H1 (cell line): ENCODE results near the gene B3GAT2. TPM values are rescaled to one million over a fixed set of nuclear protein-coding genes. Genes with fewer than 3 reads are reported as not detected.
A peak's percentile ranks its signal among the peaks of the same experiment; 100 is the strongest.

ENCODE experiments used
- CTCF ChIA-PET: fragments of 300-600 bp; sonication (Branson Sonifier 250); formaldehyde crosslinking; loops from one replicate; lab custom pipeline; 2021; ENCODE audit not compliant: partially characterized antibody; lab: Charles Lee
- POLR2A ChIA-PET: fragments of 300-600 bp; sonication (Branson Sonifier 250); formaldehyde crosslinking; loops from one replicate; lab custom pipeline; 2021; ENCODE audit warnings: inconsistent platforms; ENCODE audit not compliant: partially characterized antibody; lab: Charles Lee
- DNase-seq, 2 experiments: peaks; one replicate each; pipeline versions ENCODE4 v3.0.0 to v3.0.0-alpha.2; 2010 to 2022; ENCODE audit warnings: low spot score in 2 of 2, low read depth in 1 of 2, mixed read lengths in 1 of 2
- FAIRE-seq: peaks from 2 replicates; lab custom pipeline; 2011; peaks lifted over from hg19 to GRCh38; lab: Jason Lieb, UNC
- H2AFZ ChIP-seq: 2 replicates; pipeline ENCODE4 v1.8.1; 2012; ENCODE audit warnings: low read length, inconsistent platforms
- H2AK5ac ChIP-seq: 2 replicates; pipeline ENCODE4 v1.6.1; 2013; ENCODE audit warnings: low read depth, low read length
- H2BK120ac ChIP-seq: replicated peaks from 2 replicates; pipeline ENCODE3; 2013; ENCODE audit warnings: low read depth, low read length, inconsistent platforms
- H2BK12ac ChIP-seq: 2 replicates; pipeline ENCODE4 v1.6.1; 2013; ENCODE audit warnings: low read depth, low read length
- H2BK15ac ChIP-seq: 2 replicates; pipeline ENCODE4 v1.6.1; 2013; ENCODE audit warnings: low read length
- H2BK20ac ChIP-seq: 2 replicates; pipeline ENCODE4 v1.6.1; 2013; ENCODE audit warnings: low read length
- H2BK5ac ChIP-seq: 2 replicates; pipeline ENCODE4 v1.6.1; 2013; ENCODE audit warnings: low read depth, low read length
- H3K14ac ChIP-seq: 2 replicates; pipeline ENCODE4 v1.6.1; 2013; ENCODE audit warnings: inconsistent platforms; ENCODE audit not compliant: insufficient read length
- H3K18ac ChIP-seq: 2 replicates; pipeline ENCODE4 v1.6.1; 2013; ENCODE audit warnings: low read length; ENCODE audit errors: extremely low read depth
- H3K23ac ChIP-seq: 2 replicates; pipeline ENCODE4 v1.6.1; 2013; ENCODE audit warnings: inconsistent platforms; ENCODE audit not compliant: insufficient read length
- H3K23me2 ChIP-seq: 2 replicates; pipeline ENCODE4 v1.6.1; 2013; ENCODE audit warnings: low read depth, low read length
- H3K27ac ChIP-seq: 2 replicates; pipeline ENCODE4 v1.6.1; 2011; ENCODE audit warnings: low read depth, low read length, inconsistent platforms
- H3K27me3 ChIP-seq, 4 experiments: replicated peaks in 1 of 4; 1 replicate in 1 of 4; 2 replicates in 3 of 4; pipeline versions ENCODE4 v1.6.1 to v1.8.1; 2011 to 2013; ENCODE audit warnings: low read length in 3 of 4, mild to moderate bottlenecking in 3 of 4, inconsistent platforms in 2 of 4, mixed read lengths in 2 of 4, moderate library complexity in 1 of 4; ENCODE audit not compliant: control insufficient read depth in 3 of 4, insufficient read depth in 3 of 4; ENCODE audit errors: extremely low read depth in 1 of 4
- H3K36me3 ChIP-seq, 4 experiments: 2 replicates each; pipeline versions ENCODE4 v1.6.1 to v1.8.1; 2011 to 2013; ENCODE audit warnings: mild to moderate bottlenecking in 4 of 4, low read length in 3 of 4, moderate library complexity in 2 of 4, control low read depth in 1 of 4, inconsistent platforms in 1 of 4; ENCODE audit not compliant: insufficient read depth in 4 of 4, control insufficient read depth in 2 of 4
- H3K4ac ChIP-seq: replicated peaks from 2 replicates; pipeline ENCODE3; 2013; ENCODE audit warnings: low read length, low read depth, mixed read lengths, inconsistent platforms; ENCODE audit not compliant: insufficient read length
- H3K4me1 ChIP-seq, 4 experiments: replicated peaks in 1 of 4; 1 replicate in 1 of 4; 2 replicates in 3 of 4; pipeline versions ENCODE4 v1.6.1 to v1.8.1; 2011 to 2013; ENCODE audit warnings: low read length in 3 of 4, inconsistent platforms in 2 of 4, mixed read lengths in 1 of 4; ENCODE audit not compliant: insufficient read depth in 4 of 4, control insufficient read depth in 3 of 4
- H3K4me2 ChIP-seq, 2 experiments: 2 replicates each; pipeline versions ENCODE4 v1.6.1 to v1.8.1; 2011 to 2013; ENCODE audit warnings: low read depth in 2 of 2, low read length in 2 of 2, control low read depth in 1 of 2, inconsistent platforms in 1 of 2, mild to moderate bottlenecking in 1 of 2; ENCODE audit not compliant: insufficient read depth in 1 of 2
- H3K4me3 ChIP-seq, 4 experiments: fragments of 200-600, 300-600 bp in 1 of 4; sonication (generic), shearing (Covaris generic), sonication (Bioruptor Twin) in 1 of 4; 2 replicates each; pipeline versions ENCODE4 v1.5.1 to v1.8.1; 2011 to 2016; ENCODE audit warnings: low read length in 4 of 4, low read depth in 3 of 4, control low read depth in 2 of 4, inconsistent platforms in 2 of 4, mild to moderate bottlenecking in 2 of 4, mixed read lengths in 1 of 4, moderate library complexity in 1 of 4; ENCODE audit not compliant: insufficient read depth in 2 of 4; ENCODE audit errors: extremely low read depth in 1 of 4
- H3K56ac ChIP-seq: replicated peaks from 2 replicates; pipeline ENCODE3; 2013; ENCODE audit warnings: low read depth, mild to moderate bottlenecking, mixed read lengths, low read length, inconsistent platforms; ENCODE audit not compliant: insufficient read length
- H3K79me1 ChIP-seq: 2 replicates; pipeline ENCODE4 v1.6.1; 2013; ENCODE audit warnings: low read depth, low read length, control low read depth
- H3K79me2 ChIP-seq, 2 experiments: 2 replicates each; pipeline versions ENCODE4 v1.6.1 to v1.8.1; 2012 to 2013; ENCODE audit warnings: low read length in 2 of 2, mild to moderate bottlenecking in 2 of 2, inconsistent platforms in 1 of 2; ENCODE audit not compliant: insufficient read depth in 2 of 2, control insufficient read depth in 1 of 2
- H3K9ac ChIP-seq, 4 experiments: replicated peaks in 1 of 4; 1 replicate in 1 of 4; 2 replicates in 3 of 4; pipeline versions ENCODE4 v1.6.1 to v1.8.1; 2011 to 2013; ENCODE audit warnings: low read depth in 3 of 4, low read length in 3 of 4, control low read depth in 2 of 4, mild to moderate bottlenecking in 2 of 4, moderate library complexity in 2 of 4, inconsistent platforms in 1 of 4; ENCODE audit errors: extremely low read depth in 1 of 4
- H3K9me3 ChIP-seq, 2 experiments: 2 replicates each; pipeline versions ENCODE4 v1.6.1 to v1.8.1; 2012 to 2013; ENCODE audit warnings: mild to moderate bottlenecking in 2 of 2, moderate library complexity in 2 of 2, control low read depth in 1 of 2, inconsistent platforms in 1 of 2, low read depth in 1 of 2, low read length in 1 of 2, mixed read lengths in 1 of 2; ENCODE audit not compliant: insufficient read depth in 2 of 2
- H4K20me1 ChIP-seq, 2 experiments: replicated peaks in 1 of 2; 2 replicates each; pipeline versions ENCODE3 to v1.8.1; 2011 to 2013; ENCODE audit warnings: inconsistent platforms in 2 of 2, low read length in 2 of 2, mild to moderate bottlenecking in 1 of 2; ENCODE audit not compliant: insufficient read depth in 2 of 2, control insufficient read depth in 1 of 2
- H4K5ac ChIP-seq: 2 replicates; pipeline ENCODE4 v1.6.1; 2013; ENCODE audit warnings: low read length, low read depth, mixed read lengths, inconsistent platforms; ENCODE audit not compliant: insufficient read length
- H4K8ac ChIP-seq: 2 replicates; pipeline ENCODE4 v1.8.0; 2013; ENCODE audit warnings: mild to moderate bottlenecking, moderate library complexity, low read length, inconsistent platforms; ENCODE audit not compliant: insufficient read depth; ENCODE audit errors: extremely low read depth
- H4K91ac ChIP-seq: replicated peaks from 2 replicates; pipeline ENCODE3; 2013; ENCODE audit warnings: low read length, mixed read lengths, inconsistent platforms; ENCODE audit not compliant: insufficient read length
- CBX8 ChIP-seq: fragments of 300-800, 300-1000 bp; sonication (generic); IDR thresholded peaks from 2 replicates; pipeline ENCODE4 v1.7.1; 2016; ENCODE audit warnings: low read depth, low read length, borderline replicate concordance
- CTBP2 ChIP-seq: IDR thresholded peaks from 2 replicates; pipeline ENCODE4 v1.7.0; 2011; ENCODE audit warnings: borderline replicate concordance, mild to moderate bottlenecking, moderate library complexity, mixed read lengths, low read length; ENCODE audit not compliant: insufficient read depth, insufficient read length
- EP300 ChIP-seq, 2 experiments: IDR thresholded peaks; 1 replicate in 1 of 2; 2 replicates in 1 of 2; pipeline ENCODE4 v1.6.1; 2011 to 2012; ENCODE audit warnings: low read depth in 2 of 2, low read length in 2 of 2, mild to moderate bottlenecking in 2 of 2, borderline replicate concordance in 1 of 2, inconsistent platforms in 1 of 2, moderate library complexity in 1 of 2
- KDM1A ChIP-seq: fragments of 200-600, 300-600 bp; sonication (generic); IDR thresholded peaks from 2 replicates; pipeline ENCODE4 v1.7.1; 2016; ENCODE audit warnings: mild to moderate bottlenecking, low read length, borderline replicate concordance
- POU5F1 ChIP-seq: IDR thresholded peaks from 2 replicates; pipeline ENCODE4 v1.6.1; 2011; ENCODE audit warnings: low read depth, mild to moderate bottlenecking, low read length, moderate library complexity
- RFX5 ChIP-seq: IDR thresholded peaks from 2 replicates; pipeline ENCODE4 v1.6.1; 2011; ENCODE audit warnings: low read depth, low read length, improper control_type of control experiment, borderline replicate concordance
- RXRA ChIP-seq: IDR thresholded peaks from 2 replicates; pipeline ENCODE4 v1.6.1; 2011; ENCODE audit warnings: low read depth, mild to moderate bottlenecking, low read length, moderate library complexity; ENCODE audit not compliant: insufficient read depth
- SRF ChIP-seq: IDR thresholded peaks from 2 replicates; pipeline ENCODE4 v1.6.1; 2011; ENCODE audit warnings: mild to moderate bottlenecking, low read depth, low read length, moderate library complexity
- SUZ12 ChIP-seq: fragments of 200-600 bp; sonication (generic); IDR thresholded peaks from 2 replicates; pipeline ENCODE4 v1.6.1; 2012; ENCODE audit warnings: mild to moderate bottlenecking, inconsistent platforms, low read length, moderate library complexity, mixed read lengths
- TBP ChIP-seq: IDR thresholded peaks from 2 replicates; pipeline ENCODE4 v1.6.1; 2011; ENCODE audit warnings: low read depth, low read length, improper control_type of control experiment
- USF2 ChIP-seq: IDR thresholded peaks from 2 replicates; pipeline ENCODE4 v1.6.1; 2011; ENCODE audit warnings: low read length, improper control_type of control experiment
- WGBS, 2 experiments: shearing (Covaris generic) in 1 of 2; methylation state at CpG; one replicate each; pipeline versions ENCODE4 v1.1.6 to v1.1.7; 2013 to 2015; ENCODE audit warnings: low lambda C conversion rate in 2 of 2, mixed read lengths in 2 of 2, inconsistent platforms in 1 of 2, low coverage in 1 of 2, missing lambda C conversion rate in 1 of 2; ENCODE audit not compliant: insufficient replicate concordance in 2 of 2, insufficient coverage in 1 of 2, insufficient read length in 1 of 2; ENCODE audit errors: extremely low coverage in 1 of 2, missing lambda C conversion rate in 1 of 2; 5-methylcytosine and 5-hydroxymethylcytosine counted together
- polyA plus RNA-seq, 7 experiments: library from polyadenylated mRNA; depleted of rRNA in 3 of 7; stranded (reverse) in 5 of 7; unstranded in 2 of 7; fragments of >200 nt in 5 of 7; fragments of 200-250 nt in 2 of 7; gene quantifications; 1 replicate in 5 of 7; 2 replicates in 1 of 7; 4 replicates in 1 of 7; pipeline versions ENCODE4 v1.2.1 to v1.2.3, GENCODE V29; 2011 to 2013; ENCODE audit warnings: missing spikeins in 2 of 7, mixed read lengths in 2 of 7
- total RNA-seq: library from RNA; stranded (reverse); fragmentation: NEBNext Ultra II Directional; extraction: Animal tissue kit (Norgen Biotek cat#: 25700); gene quantifications from 2 replicates; pipeline ENCODE4 v1.2.1, GENCODE V29; 2021

The B3GAT2 gene
- total and polyA plus RNA-seq, 2 of the 8 experiments (the other 6 are each of a cell fraction or from before 2014, with no cell fraction given): 0.83 to 1.9 TPM

GRCh38 chr6:70954750-70955149 is 2.1 kb downstream of the B3GAT2 start:
- no peak overlapping the region for H3K27ac ChIP-seq
- no peak overlapping the region for H2BK12ac ChIP-seq
- DNase-seq (peak in 1 of 2 experiments; percentile 43), FAIRE-seq (no peak)
- H3K79me1 ChIP-seq: no peaks in the 10 kb centered on the region
- H4K20me1 ChIP-seq: no peaks in the 10 kb centered on the region
- H2AK5ac ChIP-seq: no peak overlapping the region
- no peak overlapping the region for H3K18ac ChIP-seq
- no peak overlapping the region for H2BK15ac ChIP-seq
- H3K4me2 ChIP-seq: peak overlapping the region; percentile 66 to 91
- no peak overlapping the region for H4K5ac ChIP-seq
- H3K27me3 ChIP-seq: peaks cover 14 to 51% (median 39%) of the 10 kb centered on the region in 4 experiments
- no peak overlapping the region for H4K8ac ChIP-seq
- H3K9me3 ChIP-seq: no peaks in the 10 kb centered on the region
- no peak overlapping the region for H2BK20ac ChIP-seq
- H3K4ac ChIP-seq: no peak overlapping the region
- no peak overlapping the region for H2BK120ac ChIP-seq
- H3K23ac ChIP-seq: no peak overlapping the region
- H3K9ac ChIP-seq: no peak overlapping the region
- ChIA-PET POLR2A (no interaction called here), CTCF (interaction anchor here (0.7 to 4.7 kb wide), 18 partner anchors 12 to 434 kb away, joined by 3 to 49 read pairs (median 5); partner anchors contain the start of gene SMAP1)
- H3K79me2 ChIP-seq: no peaks in the 10 kb centered on the region
- peaks cover 15% of the 10 kb centered on the region; the same call in 1 of the 2 replicates for H3K23me2 ChIP-seq
- no peak for TF ChIP-seq RXRA
- no peak for TF ChIP-seq TBP
- no peak for TF ChIP-seq SRF
- no peak for TF ChIP-seq RFX5
- no peak for TF ChIP-seq EP300 (IDR thresholded peaks at IDR 0.05; ENCODE audit: borderline replicate concordance in 1 of 2, low read depth in 2 of 2, low read length in 2 of 2)
- TF ChIP-seq KDM1A: no peak
- no peak for TF ChIP-seq CBX8
- no peak for TF ChIP-seq CTBP2
- TF ChIP-seq USF2: no peak
- no peak for TF ChIP-seq SUZ12
- TF ChIP-seq POU5F1: no peak
- no peak overlapping the region for H4K91ac ChIP-seq
- H3K4me1 ChIP-seq: peaks cover 0 to 4% (median 1%) of the 10 kb centered on the region in 4 experiments; a peak in 4 of 7 replicates
- H3K36me3 ChIP-seq: no peaks in the 10 kb centered on the region
- no peak overlapping the region for H2AFZ ChIP-seq
- H3K4me3 ChIP-seq: peak overlapping the region in 2 of 4 experiments; percentile 27 to 68; a peak in 3 of 8 replicates
- no peak overlapping the region for H3K14ac ChIP-seq
- H2BK5ac ChIP-seq: no peak overlapping the region
- WGBS, 2 experiments: 66% methylated on average over 7 of the region's 14 CpGs; no CpG with 5 or more reads in 1 of the 2 experiments
- no peak overlapping the region for H3K56ac ChIP-seq
